PC-9 (cell line): ENCODE results near the gene CPAMD8. TPM values are rescaled to one million over a fixed set of nuclear protein-coding genes. Genes with fewer than 3 reads are reported as not detected.
A peak's percentile ranks its signal among the peaks of the same experiment; 100 is the strongest.

ENCODE experiments used
- BruUV-seq: library from RNA; stranded (reverse); fragments of 400-500 nt; replicated peaks from 2 replicates; lab custom pipeline; 2021; lab: Mats Ljungman, UMichigan
- CTCF ChIA-PET: fragments of 300-600 bp; sonication (Branson Sonifier 250); formaldehyde crosslinking; loops from one replicate; lab custom pipeline; 2022; ENCODE audit warnings: antibody characterized with exemption; lab: Charles Lee
- POLR2A ChIA-PET: fragments of 300-600 bp; sonication (Branson Sonifier 250); formaldehyde crosslinking; loops from one replicate; lab custom pipeline; 2022; ENCODE audit warnings: antibody characterized with exemption; ENCODE audit not compliant: unreplicated experiment; lab: Charles Lee
- DNase-seq, 2 experiments: peaks; one replicate each; pipeline versions ENCODE4 v3.0.0 to v3.0.0-alpha.2; 2015 to 2022; ENCODE audit warnings: mixed read lengths in 1 of 2
- H2AFZ ChIP-seq: fragments of 200-600 bp; sonication (generic); 2 replicates; pipeline ENCODE4 v1.8.1; 2017; ENCODE audit warnings: antibody characterized with exemption
- H3F3A ChIP-seq: fragments of 200-600 bp; sonication (generic); 2 replicates; pipeline ENCODE4 v1.8.1; 2017; ENCODE audit warnings: antibody characterized with exemption, mild to moderate bottlenecking, low read depth; ENCODE audit not compliant: insufficient read depth
- H3K27ac ChIP-seq: fragments of 200-600 bp; sonication (generic); 2 replicates; pipeline ENCODE4 v1.6.1; 2016; ENCODE audit warnings: mixed run types
- H3K27me3 ChIP-seq: fragments of 200-600 bp; sonication (generic); 2 replicates; pipeline ENCODE4 v1.6.1; 2016; ENCODE audit warnings: low read depth, mixed run types; ENCODE audit not compliant: insufficient read depth
- H3K36me3 ChIP-seq: fragments of 200-600 bp; sonication (generic); 2 replicates; pipeline ENCODE4 v1.6.1; 2016; ENCODE audit warnings: low read depth, mixed run types
- H3K4me1 ChIP-seq: fragments of 200-600 bp; sonication (generic); replicated peaks from 2 replicates; pipeline ENCODE4 v1.6.1; 2016; ENCODE audit warnings: mixed run types; ENCODE audit not compliant: insufficient read depth
- H3K4me2 ChIP-seq: fragments of 200-600 bp; sonication (generic); 2 replicates; pipeline ENCODE4 v1.6.1; 2017; ENCODE audit warnings: mixed run types
- H3K4me3 ChIP-seq: fragments of 200-600 bp; sonication (generic); 2 replicates; pipeline ENCODE4 v1.6.1; 2016; ENCODE audit warnings: mixed run types
- H3K79me2 ChIP-seq: fragments of 200-600 bp; sonication (generic); 2 replicates; pipeline ENCODE4 v1.6.1; 2017; ENCODE audit warnings: low read depth, mixed run types
- H3K9me2 ChIP-seq: fragments of 200-600 bp; sonication (generic); 2 replicates; pipeline ENCODE4 v1.8.1; 2017; ENCODE audit warnings: mild to moderate bottlenecking; ENCODE audit not compliant: insufficient read depth
- H3K9me3 ChIP-seq: fragments of 200-600 bp; sonication (generic); 2 replicates; pipeline ENCODE4 v1.8.1; 2016; ENCODE audit warnings: low read depth; ENCODE audit not compliant: insufficient read depth
- H4K20me1 ChIP-seq: fragments of 200-600 bp; sonication (generic); 2 replicates; pipeline ENCODE4 v1.8.1; 2017; ENCODE audit not compliant: insufficient read depth
- CTCF ChIP-seq: fragments of 200-600 bp; sonication (generic); conservative IDR thresholded peaks from 2 replicates; pipeline ENCODE4 v1.6.1; 2017; ENCODE audit warnings: mixed run types, antibody characterized with exemption, mild to moderate bottlenecking, moderate library complexity
- EZH2 ChIP-seq: fragments of 200-600 bp; sonication (generic); IDR thresholded peaks from 2 replicates; pipeline ENCODE4 v1.8.0; 2017; ENCODE audit warnings: antibody characterized with exemption, low read depth
- intact Hi-C: fragments of 100-400 bp; cut with micrococcal nuclease; formaldehyde crosslinking; loops from one replicate; pipeline ENCODE4 v1.10.0; 2022; ENCODE audit not compliant: unreplicated experiment
- total RNA-seq: library from RNA; stranded (reverse); gene quantifications from 2 replicates; pipeline ENCODE4 v1.2.3, GENCODE V29; 2021

The CPAMD8 gene
- total RNA-seq, 1 experiment from 2014 or later, result 25.8 TPM

DNA sequence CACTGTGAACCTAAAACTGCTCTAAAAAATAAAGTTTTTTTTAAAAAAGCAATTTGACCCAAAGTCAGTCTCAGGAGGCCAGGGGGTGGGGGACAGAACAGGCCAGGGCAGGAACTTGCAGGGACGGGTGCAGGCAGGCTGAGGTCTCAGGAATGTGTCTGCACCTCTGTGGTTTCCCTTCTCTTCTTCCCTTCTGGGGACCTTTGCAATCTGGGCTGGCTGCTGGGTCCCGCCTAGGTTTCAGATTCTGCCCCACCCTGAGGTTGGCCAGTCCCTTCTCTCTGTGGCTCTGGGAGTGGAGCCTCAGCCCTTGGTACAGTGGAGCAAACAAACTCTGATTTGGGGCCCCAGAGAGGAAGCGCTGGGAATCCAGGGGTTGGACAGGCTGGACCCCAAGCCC, 143.1 kb downstream of the CPAMD8 start:
- Histone ChIP-seq H3K79me2 (no peaks in the 10 kb centered on the region), H3K27me3 (no peaks in the 10 kb centered on the region), H2AFZ (no peak overlapping the region), H3F3A (peaks cover 16% of the 10 kb centered on the region), H3K36me3 (peaks cover 7% of the 10 kb centered on the region), H4K20me1 (no peaks in the 10 kb centered on the region), H3K27ac (no peak overlapping the region), H3K4me3 (no peak overlapping the region), H3K9me2 (no peaks in the 10 kb centered on the region), H3K4me1 (peaks cover 11% of the 10 kb centered on the region), H3K4me2 (no peak overlapping the region), H3K9me3 (peaks cover 28% of the 10 kb centered on the region)
- ChIA-PET CTCF (no interaction called here), POLR2A (no interaction called here)
- intact Hi-C loops, result no loop called here
- no TSS peak for BruUV-seq
- DNase-seq, result peak in 1 of 2 experiments; percentile 33
- TF ChIP-seq EZH2 (no peak), CTCF (no peak)

GRCh38 chr19:16882146-16882545, 144.5 kb downstream of the CPAMD8 start:
- Histone ChIP-seq H3K9me3 (peaks cover 28% of the 10 kb centered on the region), H3F3A (peaks cover 16% of the 10 kb centered on the region), H3K79me2 (no peaks in the 10 kb centered on the region), H2AFZ (no peak overlapping the region), H3K27me3 (no peaks in the 10 kb centered on the region), H4K20me1 (no peaks in the 10 kb centered on the region), H3K9me2 (no peaks in the 10 kb centered on the region), H3K4me2 (no peak overlapping the region), H3K4me1 (peaks cover 11% of the 10 kb centered on the region), H3K36me3 (peaks cover 14% of the 10 kb centered on the region), H3K27ac (no peak overlapping the region), H3K4me3 (no peak overlapping the region)
- no TSS peak for BruUV-seq
- intact Hi-C loops, result no loop called here
- DNase-seq, result no peak
- CTCF ChIA-PET, result no interaction called here
- POLR2A ChIA-PET, result no interaction called here
- no peak for TF ChIP-seq EZH2

DNA sequence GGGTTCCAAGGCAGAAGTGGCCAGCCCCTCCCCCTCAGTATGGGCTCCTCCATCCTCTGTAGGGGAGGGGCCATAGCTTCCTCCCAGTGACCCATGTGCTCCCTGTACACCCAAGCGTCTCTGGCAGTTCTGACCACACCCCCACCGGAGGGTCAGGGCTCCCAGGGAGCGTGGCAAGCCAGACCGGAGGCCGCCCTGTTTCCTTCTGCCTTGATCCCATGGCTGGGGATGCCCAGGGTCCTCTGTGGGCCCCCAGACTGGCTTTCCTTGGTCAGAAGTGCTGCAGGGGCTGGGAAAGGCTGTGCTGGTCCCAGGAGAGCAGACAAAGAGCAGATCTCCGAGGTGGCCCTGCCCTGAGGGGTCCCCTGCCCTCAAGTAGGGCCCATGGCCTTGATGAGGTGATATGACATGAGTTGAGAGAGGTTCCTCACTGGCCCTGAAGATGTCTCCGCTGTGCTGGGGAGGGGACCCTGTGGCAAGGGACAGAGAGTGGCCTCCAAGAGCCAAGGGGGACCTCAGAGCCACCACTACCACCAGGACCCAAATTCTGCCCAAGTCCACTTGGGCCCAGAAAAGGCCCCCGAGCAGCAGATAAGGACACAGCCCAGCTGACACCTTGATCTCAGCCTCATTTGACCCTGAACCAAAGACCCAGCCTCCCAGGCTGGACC, 145.6 kb downstream of the CPAMD8 start:
- POLR2A ChIA-PET, result no interaction called here
- intact Hi-C loops, result no loop called here
- H2AFZ ChIP-seq, result no peak overlapping the region
- H3K4me3 ChIP-seq, result no peak overlapping the region
- CTCF ChIA-PET, result no interaction called here
- H3K27me3 ChIP-seq, result no peaks in the 10 kb centered on the region
- no peak for TF ChIP-seq EZH2
- no peak for TF ChIP-seq CTCF
- peaks cover 2% of the 10 kb centered on the region for H3K4me1 ChIP-seq
- no peaks in the 10 kb centered on the region for H3K9me2 ChIP-seq
- 0 out of 2 replicates have a peak, but pooled peaks cover under 1% of the 10 kb centered on the region for H4K20me1 ChIP-seq
- H3K27ac ChIP-seq, result no peak overlapping the region
- H3F3A ChIP-seq, result peaks cover 20% of the 10 kb centered on the region
- no peak for DNase-seq
- peaks cover 28% of the 10 kb centered on the region for H3K9me3 ChIP-seq
- no peak overlapping the region for H3K4me2 ChIP-seq
- peaks cover 21% of the 10 kb centered on the region for H3K36me3 ChIP-seq
- BruUV-seq, result no TSS peak
- no peaks in the 10 kb centered on the region for H3K79me2 ChIP-seq
